H1 (cell line): Measurements from ENCODE around the gene SLC5A9. TPM values are rescaled to one million over a fixed set of nuclear protein-coding genes. Genes with fewer than 3 reads are reported as not detected.

ENCODE experiments used
- EP300 ChIP-seq, 2 experiments: IDR thresholded peaks; 1 replicate in 1 of 2; 2 replicates in 1 of 2; pipeline ENCODE4 v1.6.1; 2011 to 2012; ENCODE audit warnings: low read depth in 2 of 2, low read length in 2 of 2, mild to moderate bottlenecking in 2 of 2, borderline replicate concordance in 1 of 2, inconsistent platforms in 1 of 2, moderate library complexity in 1 of 2
- HDAC2 ChIP-seq, 2 experiments: fragments of 300-600 bp in 1 of 2; sonication (generic) in 1 of 2; IDR thresholded peaks; 2 replicates each; pipeline ENCODE4 v1.6.1; 2011 to 2012; ENCODE audit warnings: low read depth in 2 of 2, low read length in 2 of 2, mild to moderate bottlenecking in 2 of 2, moderate library complexity in 2 of 2, borderline replicate concordance in 1 of 2, inconsistent platforms in 1 of 2
- KDM1A ChIP-seq: fragments of 200-600, 300-600 bp; sonication (generic); IDR thresholded peaks from 2 replicates; pipeline ENCODE4 v1.7.1; 2016; ENCODE audit warnings: mild to moderate bottlenecking, low read length, borderline replicate concordance
- PHF8 ChIP-seq: fragments of 200-600 bp; sonication (generic); conservative IDR thresholded peaks from 2 replicates; pipeline ENCODE4 v1.7.1; 2012; ENCODE audit warnings: low read depth, mild to moderate bottlenecking, inconsistent platforms, low read length, moderate library complexity
- RNF2 ChIP-seq: fragments of 200-900, 300-1000 bp; sonication (generic); IDR thresholded peaks from 2 replicates; pipeline ENCODE4 v1.7.1; 2016; ENCODE audit warnings: borderline replicate concordance, low read depth, mild to moderate bottlenecking, antibody characterized with exemption, low read length; ENCODE audit not compliant: poor library complexity, severe bottlenecking; ENCODE audit errors: missing control alignments
- TBP ChIP-seq: IDR thresholded peaks from 2 replicates; pipeline ENCODE4 v1.6.1; 2011; ENCODE audit warnings: low read depth, low read length, improper control_type of control experiment
- polyA plus RNA-seq, 7 experiments: library from polyadenylated mRNA; depleted of rRNA in 3 of 7; stranded (reverse) in 5 of 7; unstranded in 2 of 7; fragments of >200 nt in 5 of 7; fragments of 200-250 nt in 2 of 7; gene quantifications; 1 replicate in 5 of 7; 2 replicates in 1 of 7; 4 replicates in 1 of 7; pipeline versions ENCODE4 v1.2.1 to v1.2.3, GENCODE V29; 2011 to 2013; ENCODE audit warnings: missing spikeins in 2 of 7, mixed read lengths in 2 of 7
- total RNA-seq: library from RNA; stranded (reverse); fragmentation: NEBNext Ultra II Directional; extraction: Animal tissue kit (Norgen Biotek cat#: 25700); gene quantifications from 2 replicates; pipeline ENCODE4 v1.2.1, GENCODE V29; 2021
- TF ChIP-seq, protein P1 (sequence below): fragments of 300-600 bp; sonication (generic); IDR thresholded peaks from 2 replicates; pipeline ENCODE4 v1.7.1; 2012; ENCODE audit warnings: low read length, moderate library complexity, mild to moderate bottlenecking, inconsistent platforms; ENCODE audit not compliant: insufficient replicate concordance

SLC5A9 gene
- total and polyA plus RNA-seq, 2 of the 8 experiments (the other 6 are each of a cell fraction or from before 2014, with no cell fraction given), result 0.03 TPM; not detected in 1

DNA sequence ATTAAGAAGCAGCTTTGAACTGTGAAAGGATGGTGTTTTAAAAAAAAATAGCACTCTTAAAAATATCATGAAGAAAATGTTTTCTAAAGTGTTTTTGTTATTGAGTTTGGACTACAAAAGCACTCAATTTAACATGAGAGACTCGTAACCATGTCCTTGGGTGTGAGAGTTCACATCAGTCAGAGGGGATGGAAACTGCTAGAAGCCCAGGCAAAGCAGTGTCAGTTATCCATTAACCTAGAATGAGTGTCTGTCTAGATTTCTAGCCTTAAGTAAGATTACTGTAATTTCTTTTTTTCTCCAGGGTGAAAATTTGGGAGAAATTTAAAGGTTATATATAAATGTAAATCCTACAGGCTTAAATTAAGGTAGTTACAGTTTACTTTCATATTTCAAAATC lies 31.7 kb downstream of the SLC5A9 start (continued):
- TF ChIP-seq, protein P1, sequence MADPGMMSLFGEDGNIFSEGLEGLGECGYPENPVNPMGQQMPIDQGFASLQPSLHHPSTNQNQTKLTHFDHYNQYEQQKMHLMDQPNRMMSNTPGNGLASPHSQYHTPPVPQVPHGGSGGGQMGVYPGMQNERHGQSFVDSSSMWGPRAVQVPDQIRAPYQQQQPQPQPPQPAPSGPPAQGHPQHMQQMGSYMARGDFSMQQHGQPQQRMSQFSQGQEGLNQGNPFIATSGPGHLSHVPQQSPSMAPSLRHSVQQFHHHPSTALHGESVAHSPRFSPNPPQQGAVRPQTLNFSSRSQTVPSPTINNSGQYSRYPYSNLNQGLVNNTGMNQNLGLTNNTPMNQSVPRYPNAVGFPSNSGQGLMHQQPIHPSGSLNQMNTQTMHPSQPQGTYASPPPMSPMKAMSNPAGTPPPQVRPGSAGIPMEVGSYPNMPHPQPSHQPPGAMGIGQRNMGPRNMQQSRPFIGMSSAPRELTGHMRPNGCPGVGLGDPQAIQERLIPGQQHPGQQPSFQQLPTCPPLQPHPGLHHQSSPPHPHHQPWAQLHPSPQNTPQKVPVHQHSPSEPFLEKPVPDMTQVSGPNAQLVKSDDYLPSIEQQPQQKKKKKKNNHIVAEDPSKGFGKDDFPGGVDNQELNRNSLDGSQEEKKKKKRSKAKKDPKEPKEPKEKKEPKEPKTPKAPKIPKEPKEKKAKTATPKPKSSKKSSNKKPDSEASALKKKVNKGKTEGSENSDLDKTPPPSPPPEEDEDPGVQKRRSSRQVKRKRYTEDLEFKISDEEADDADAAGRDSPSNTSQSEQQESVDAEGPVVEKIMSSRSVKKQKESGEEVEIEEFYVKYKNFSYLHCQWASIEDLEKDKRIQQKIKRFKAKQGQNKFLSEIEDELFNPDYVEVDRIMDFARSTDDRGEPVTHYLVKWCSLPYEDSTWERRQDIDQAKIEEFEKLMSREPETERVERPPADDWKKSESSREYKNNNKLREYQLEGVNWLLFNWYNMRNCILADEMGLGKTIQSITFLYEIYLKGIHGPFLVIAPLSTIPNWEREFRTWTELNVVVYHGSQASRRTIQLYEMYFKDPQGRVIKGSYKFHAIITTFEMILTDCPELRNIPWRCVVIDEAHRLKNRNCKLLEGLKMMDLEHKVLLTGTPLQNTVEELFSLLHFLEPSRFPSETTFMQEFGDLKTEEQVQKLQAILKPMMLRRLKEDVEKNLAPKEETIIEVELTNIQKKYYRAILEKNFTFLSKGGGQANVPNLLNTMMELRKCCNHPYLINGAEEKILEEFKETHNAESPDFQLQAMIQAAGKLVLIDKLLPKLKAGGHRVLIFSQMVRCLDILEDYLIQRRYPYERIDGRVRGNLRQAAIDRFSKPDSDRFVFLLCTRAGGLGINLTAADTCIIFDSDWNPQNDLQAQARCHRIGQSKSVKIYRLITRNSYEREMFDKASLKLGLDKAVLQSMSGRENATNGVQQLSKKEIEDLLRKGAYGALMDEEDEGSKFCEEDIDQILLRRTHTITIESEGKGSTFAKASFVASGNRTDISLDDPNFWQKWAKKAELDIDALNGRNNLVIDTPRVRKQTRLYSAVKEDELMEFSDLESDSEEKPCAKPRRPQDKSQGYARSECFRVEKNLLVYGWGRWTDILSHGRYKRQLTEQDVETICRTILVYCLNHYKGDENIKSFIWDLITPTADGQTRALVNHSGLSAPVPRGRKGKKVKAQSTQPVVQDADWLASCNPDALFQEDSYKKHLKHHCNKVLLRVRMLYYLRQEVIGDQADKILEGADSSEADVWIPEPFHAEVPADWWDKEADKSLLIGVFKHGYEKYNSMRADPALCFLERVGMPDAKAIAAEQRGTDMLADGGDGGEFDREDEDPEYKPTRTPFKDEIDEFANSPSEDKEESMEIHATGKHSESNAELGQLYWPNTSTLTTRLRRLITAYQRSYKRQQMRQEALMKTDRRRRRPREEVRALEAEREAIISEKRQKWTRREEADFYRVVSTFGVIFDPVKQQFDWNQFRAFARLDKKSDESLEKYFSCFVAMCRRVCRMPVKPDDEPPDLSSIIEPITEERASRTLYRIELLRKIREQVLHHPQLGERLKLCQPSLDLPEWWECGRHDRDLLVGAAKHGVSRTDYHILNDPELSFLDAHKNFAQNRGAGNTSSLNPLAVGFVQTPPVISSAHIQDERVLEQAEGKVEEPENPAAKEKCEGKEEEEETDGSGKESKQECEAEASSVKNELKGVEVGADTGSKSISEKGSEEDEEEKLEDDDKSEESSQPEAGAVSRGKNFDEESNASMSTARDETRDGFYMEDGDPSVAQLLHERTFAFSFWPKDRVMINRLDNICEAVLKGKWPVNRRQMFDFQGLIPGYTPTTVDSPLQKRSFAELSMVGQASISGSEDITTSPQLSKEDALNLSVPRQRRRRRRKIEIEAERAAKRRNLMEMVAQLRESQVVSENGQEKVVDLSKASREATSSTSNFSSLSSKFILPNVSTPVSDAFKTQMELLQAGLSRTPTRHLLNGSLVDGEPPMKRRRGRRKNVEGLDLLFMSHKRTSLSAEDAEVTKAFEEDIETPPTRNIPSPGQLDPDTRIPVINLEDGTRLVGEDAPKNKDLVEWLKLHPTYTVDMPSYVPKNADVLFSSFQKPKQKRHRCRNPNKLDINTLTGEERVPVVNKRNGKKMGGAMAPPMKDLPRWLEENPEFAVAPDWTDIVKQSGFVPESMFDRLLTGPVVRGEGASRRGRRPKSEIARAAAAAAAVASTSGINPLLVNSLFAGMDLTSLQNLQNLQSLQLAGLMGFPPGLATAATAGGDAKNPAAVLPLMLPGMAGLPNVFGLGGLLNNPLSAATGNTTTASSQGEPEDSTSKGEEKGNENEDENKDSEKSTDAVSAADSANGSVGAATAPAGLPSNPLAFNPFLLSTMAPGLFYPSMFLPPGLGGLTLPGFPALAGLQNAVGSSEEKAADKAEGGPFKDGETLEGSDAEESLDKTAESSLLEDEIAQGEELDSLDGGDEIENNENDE, result no peak
- TF ChIP-seq KDM1A (no peak), PHF8 (no peak), RNF2 (no peak), EP300 (IDR thresholded peaks at IDR 0.05; ENCODE audit: borderline replicate concordance in 1 of 2, low read depth in 2 of 2, low read length in 2 of 2) (no peak), HDAC2 (IDR thresholded peaks at IDR 0.05; ENCODE audit: borderline replicate concordance in 1 of 2, low read depth in 2 of 2, low read length in 2 of 2) (no peak), TBP (no peak)
- TF ChIP-seq, all 59 proteins: peak for 0
